Neural cell (in vitro differentiated cells): ENCODE results near the gene CALCR.
"Not testable (repeated sequence)": the region's sequence is repeated elsewhere in the genome, so short reads cannot be mapped to it uniquely, and the experiment has no call there.

Source experiments
- CTCF ChIP-seq: fragments of 450-650 bp; IDR thresholded peaks from 2 replicates; pipeline ENCODE4 v1.5.1; 2014; ENCODE audit warnings: antibody characterized with exemption, mild to moderate bottlenecking, moderate library complexity; ENCODE audit not compliant: poor library complexity, severe bottlenecking
- POLR2AphosphoS5 ChIP-seq: IDR thresholded peaks from 2 replicates; pipeline ENCODE4 v1.6.1; 2012
- SMC3 ChIP-seq: fragments of 450-650 bp; conservative IDR thresholded peaks from 2 replicates; pipeline ENCODE4 v1.6.1; 2014; ENCODE audit warnings: antibody characterized with exemption, mild to moderate bottlenecking, moderate library complexity; ENCODE audit not compliant: poor library complexity
- TAF1 ChIP-seq: IDR thresholded peaks from 2 replicates; pipeline ENCODE4 v1.6.1; 2012; ENCODE audit warnings: low read depth

DNA sequence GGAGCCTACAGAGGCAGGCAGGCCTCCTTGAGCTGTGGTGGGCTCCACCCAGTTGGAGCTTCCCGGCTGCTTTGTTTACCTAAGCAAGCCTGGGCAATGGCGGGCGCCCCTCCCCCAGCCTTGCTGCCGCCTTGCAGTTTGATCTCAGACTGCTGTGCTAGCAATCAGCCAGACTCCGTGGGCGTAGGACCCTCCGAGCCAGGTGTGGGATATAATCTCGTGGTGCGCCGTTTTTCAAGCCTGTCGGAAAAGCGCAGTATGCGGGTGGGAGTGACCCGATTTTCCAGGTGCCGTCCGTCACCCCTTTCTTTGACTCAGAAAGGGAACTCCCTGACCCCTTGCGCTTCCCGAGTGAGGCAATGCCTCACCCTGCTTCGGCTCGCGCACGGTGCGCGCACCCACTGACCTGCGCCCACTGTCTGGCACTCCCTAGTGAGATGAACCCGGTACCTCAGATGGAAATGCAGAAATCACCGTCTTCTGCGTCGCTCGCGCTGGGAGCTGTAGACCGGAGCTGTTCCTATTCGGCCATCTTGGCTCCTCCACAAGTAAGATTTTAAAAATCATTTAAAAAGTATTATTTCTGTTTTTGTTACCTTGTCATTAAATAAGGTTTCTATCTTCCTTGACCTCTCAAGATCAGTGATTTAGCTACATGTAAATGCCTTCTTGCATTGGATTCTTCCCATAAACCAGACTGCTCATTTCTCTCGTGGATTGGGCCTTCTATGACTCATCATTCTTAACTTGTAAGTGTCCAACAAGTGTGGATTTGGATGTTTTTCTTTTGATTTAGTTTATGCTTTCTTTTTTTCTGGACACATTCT lies 16.9 kb upstream of the CALCR start:
- TF ChIP-seq TAF1, CTCF, SMC3, POLR2AphosphoS5: not testable (repeated sequence)
